A673 (cell line): ENCODE results near the gene INAFM1.

Experiments used
- EZH2 ChIP-seq: fragments of 200-600 bp; sonication (generic); IDR thresholded peaks from 2 replicates; pipeline ENCODE4 v1.6.1; 2017; ENCODE audit warnings: borderline replicate concordance, low read depth, mild to moderate bottlenecking, mixed read lengths, antibody characterized with exemption, low read length; ENCODE audit not compliant: poor library complexity, severe bottlenecking
- TF ChIP-seq, protein P1 (sequence below): fragments of 300-800, 200-600 bp; sonication (generic); conservative IDR thresholded peaks from 2 replicates; pipeline ENCODE4 v1.5.1; 2017; ENCODE audit warnings: low read depth, mild to moderate bottlenecking, antibody characterized with exemption, low read length, moderate library complexity, mixed read lengths

- TF ChIP-seq, protein P1, sequence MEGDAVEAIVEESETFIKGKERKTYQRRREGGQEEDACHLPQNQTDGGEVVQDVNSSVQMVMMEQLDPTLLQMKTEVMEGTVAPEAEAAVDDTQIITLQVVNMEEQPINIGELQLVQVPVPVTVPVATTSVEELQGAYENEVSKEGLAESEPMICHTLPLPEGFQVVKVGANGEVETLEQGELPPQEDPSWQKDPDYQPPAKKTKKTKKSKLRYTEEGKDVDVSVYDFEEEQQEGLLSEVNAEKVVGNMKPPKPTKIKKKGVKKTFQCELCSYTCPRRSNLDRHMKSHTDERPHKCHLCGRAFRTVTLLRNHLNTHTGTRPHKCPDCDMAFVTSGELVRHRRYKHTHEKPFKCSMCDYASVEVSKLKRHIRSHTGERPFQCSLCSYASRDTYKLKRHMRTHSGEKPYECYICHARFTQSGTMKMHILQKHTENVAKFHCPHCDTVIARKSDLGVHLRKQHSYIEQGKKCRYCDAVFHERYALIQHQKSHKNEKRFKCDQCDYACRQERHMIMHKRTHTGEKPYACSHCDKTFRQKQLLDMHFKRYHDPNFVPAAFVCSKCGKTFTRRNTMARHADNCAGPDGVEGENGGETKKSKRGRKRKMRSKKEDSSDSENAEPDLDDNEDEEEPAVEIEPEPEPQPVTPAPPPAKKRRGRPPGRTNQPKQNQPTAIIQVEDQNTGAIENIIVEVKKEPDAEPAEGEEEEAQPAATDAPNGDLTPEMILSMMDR, result no peak
- TF ChIP-seq EZH2, result no peak
Observed at GRCh38 chr19:47258895-47259555, 15.7 kb upstream of the INAFM1 start.
